Measurements from ENCODE around the gene CCDC197.
A peak's percentile ranks its signal among the peaks of the same experiment; 100 is the strongest.

Gene CCDC197

DNA sequence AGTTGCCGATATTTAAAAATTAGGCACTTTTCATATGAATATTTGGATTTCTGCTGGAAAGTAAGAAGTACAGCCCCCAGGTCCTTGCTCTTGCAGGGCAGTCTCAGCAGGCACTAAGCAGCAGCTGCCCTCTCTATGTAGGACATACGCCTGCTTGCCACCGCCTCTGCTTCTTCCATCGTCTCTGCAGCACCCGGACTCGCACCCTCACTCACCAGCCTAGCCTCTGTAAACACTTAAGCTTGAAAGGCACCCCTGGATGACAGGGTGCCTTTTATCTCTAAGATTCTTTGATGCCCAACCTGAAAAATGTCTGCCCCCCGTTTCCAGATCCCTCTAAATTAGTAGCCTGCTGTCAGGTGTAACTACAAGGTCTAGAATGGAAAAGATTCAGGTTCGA lies 48.0 kb downstream of the CCDC197 start:
- no peak for DNase-seq

DNA sequence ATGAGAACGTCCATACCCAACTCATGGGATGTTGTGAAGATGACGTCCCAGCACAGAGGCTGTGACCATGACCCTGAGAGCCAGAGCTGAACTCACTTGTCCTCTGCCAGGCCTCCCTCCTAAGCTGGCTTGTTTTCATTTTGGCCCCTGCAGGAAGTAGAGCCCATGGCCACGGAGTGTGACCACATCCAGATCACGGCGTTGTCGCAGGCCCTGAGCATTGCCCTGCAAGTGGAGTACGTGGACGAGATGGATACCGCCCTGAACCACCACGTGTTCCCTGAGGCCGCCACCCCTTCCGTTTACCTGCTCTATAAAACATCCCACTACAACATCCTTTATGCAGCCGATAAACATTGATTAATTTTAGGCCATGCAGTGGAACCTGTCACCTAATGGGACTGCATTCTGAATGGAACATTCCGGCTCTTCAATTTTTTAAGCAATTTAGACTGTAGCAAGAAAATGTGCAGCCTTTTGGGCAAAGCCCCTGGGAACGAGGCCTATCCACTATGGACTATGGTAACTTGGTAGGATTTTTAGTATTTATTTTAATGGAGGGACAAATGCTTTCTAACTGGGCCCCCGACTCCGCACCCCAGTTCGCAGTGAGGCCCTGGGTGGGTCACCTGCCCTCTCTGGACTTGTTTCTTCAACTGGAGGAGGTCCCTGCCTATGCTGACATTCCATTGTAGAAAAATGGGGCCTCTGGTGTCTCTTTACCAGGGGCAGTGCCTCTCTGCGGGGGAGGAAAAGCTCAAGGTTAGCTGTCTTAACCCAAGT lies 48.7 kb downstream of the CCDC197 start:
- no peak for DNase-seq

DNA sequence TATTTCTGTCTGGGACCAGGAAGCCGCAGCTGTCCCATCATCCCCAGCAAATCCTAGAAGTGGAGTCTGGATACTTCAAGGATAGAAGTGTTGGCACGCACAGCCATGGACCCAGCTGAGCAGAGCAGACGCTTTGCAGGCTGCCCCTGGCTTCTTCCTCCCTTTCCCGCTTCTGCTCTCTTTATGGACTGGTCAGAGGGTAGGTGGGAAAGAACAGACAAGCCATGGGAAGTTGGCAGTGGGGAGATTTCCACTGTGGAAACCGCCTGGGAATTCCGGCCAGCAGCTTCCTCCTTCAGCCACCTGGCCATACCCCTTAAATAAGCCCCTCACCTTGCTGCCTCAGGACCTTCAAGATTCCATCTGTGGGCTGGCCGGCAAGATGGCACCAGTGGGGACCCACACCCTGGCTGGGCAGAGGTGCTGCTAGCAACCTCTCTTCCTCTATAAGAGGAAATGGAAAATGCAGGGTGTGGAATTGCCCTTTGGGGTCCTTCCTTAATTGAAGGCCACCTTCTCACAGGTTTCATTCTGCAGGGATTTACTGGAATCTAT lies 49.7 kb downstream of the CCDC197 start:
- DNase-seq = no peak

DNA sequence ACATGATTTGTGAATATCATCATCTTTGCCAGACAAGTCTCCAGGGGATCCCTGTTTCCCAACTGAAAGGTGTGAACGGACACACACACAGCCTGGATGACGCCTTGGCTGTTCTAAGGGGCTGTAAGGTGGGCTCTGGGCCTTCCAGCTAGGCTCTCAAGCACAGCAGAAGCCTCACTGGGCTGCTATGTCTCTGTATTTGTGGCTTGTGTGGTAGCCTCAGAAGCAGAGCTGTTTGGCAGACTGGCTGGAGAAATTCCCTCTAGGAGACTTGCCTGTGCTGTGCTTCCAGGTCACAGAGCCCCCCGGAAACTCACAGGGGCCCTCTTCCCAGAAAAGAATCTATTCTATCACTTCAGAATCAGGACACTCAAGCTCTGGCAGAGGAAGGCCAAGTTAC lies 50.5 kb downstream of the CCDC197 start:
- no peak for DNase-seq

DNA sequence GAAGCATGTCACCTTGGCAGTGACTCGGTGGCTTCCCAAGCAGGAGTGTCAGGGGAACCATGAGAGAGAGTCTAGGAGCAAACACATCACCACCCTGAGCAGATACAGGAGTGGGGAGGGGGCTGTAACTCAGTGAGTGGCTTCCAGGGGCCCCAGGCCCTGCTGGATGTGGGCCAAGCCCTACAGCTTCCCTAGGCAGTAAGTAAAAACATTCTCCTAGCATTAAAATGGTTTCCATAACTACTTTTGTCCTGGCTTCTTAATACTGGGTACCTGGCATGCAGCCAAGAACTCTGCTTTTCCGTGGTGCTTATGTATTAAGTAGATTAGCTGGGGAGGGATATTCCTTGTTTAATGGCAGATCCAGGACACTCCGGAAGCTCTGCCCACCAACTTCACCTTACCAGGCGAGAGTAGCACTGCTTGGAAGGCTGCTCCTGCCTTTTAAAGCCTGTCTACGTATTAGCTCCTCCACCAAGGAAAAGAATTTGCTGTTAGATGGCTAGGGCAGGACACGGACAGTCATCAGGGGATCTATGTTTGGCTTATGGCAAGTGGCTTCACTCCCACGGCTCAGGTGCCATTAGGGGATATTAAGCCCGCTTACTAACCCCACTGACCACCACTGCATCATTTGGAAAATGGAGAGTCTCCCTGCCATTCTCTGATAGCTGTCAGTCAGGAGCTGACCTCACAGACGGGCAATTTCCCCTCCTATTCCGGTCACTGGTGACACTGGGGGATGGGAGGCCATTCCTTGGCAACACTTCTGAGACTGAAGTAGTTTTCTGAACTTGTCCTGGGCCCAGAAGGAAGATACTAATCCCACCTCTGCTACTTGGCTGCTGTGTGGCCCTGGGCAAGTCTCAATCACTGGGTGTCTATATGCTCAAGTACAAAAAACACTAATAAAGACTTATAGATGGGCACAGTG lies 51.9 kb downstream of the CCDC197 start:
- DNase-seq = no peak

DNA sequence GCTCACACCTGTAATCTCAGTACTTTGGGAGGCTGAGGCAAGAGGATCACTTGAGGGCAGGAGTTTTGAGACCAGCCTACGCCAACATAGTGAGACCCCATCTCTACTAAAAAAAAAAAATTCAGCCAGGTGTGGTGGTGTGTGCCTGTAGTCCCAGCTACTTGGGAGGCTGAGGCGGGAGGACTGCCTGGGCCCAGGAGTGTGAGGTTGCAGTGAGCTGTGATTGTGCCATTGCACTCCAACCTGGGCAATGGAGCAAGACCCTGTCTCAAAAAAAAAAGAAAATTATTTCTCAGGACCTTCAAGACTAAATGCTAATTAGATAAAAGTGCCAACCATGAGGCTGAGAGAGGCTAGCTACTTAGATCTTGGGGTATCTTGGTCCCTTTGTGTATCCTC lies 52.5 kb downstream of the CCDC197 start:
- DNase-seq = no peak

DNA sequence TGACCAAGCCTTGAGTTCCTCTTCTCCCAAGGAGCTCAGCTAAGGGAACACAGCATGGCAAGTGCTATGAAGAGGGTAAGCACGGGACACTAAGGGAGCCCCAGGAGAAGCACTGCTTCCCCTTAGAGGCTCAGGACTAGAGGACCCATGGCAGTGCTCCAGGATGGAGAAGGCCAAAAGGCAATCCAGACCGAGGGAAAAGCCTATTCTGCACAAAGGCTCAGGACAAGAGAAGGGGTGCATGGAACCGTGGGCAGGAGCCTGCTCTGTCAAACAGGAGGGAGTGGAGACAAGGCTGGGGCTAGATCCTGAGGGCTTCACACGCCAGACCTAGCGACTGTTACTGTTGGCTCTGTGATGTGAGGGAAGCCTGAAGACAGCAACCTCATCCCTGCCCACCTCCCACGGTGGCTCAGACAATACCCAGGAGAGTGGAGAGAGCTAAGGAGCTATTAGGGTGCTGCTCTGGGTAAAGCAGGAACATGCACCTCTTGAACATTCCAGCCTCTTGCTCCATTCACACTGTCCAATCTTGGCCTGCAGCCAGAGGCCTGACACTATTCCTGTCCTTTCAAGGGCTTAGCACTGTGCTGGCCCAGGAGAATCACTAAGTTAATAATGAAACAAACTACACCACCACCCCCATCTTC lies 53.3 kb downstream of the CCDC197 start:
- no peak for DNase-seq

DNA sequence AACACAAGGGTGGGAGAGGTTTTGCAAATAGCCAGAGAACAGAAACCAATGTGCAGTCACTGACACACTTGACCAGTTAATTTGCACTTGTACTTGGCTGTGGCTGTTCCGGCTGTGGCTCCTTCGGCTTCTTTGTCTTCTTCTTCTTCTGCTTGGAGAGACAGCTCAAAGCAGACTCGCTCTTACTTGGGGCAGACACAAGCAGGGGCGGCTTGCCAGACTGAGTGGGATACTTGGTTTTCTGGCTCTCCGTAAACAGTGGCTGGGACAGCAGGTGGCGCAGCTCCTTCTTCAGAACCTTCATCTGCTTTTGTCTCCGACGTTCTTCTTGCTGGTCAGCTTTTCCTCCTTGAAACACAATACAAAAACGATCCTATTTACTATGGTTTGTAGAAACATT lies 54.0 kb downstream of the CCDC197 start:
- peak in 1 of 2 experiments; percentile 12 for DNase-seq

DNA sequence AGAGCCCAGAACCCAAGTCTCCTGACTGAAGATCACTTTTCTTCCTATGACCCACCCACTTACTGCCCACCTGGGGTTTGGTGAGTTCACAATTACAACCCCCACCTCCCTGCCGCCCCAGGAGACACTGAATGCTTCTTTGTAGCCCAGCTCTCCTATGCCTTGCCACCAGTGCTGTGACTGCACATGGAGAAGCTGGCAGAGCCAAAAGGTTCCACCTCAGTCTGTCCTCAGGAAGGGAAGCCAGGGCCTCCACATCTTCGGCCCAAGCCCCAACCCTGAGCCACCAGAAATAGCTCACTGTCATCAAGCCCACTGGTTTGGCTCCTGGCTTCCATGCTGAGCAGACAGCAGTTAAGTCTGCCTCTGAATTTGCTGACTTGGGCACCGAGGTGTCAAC lies 54.7 kb downstream of the CCDC197 start:
- no peak for DNase-seq

DNA sequence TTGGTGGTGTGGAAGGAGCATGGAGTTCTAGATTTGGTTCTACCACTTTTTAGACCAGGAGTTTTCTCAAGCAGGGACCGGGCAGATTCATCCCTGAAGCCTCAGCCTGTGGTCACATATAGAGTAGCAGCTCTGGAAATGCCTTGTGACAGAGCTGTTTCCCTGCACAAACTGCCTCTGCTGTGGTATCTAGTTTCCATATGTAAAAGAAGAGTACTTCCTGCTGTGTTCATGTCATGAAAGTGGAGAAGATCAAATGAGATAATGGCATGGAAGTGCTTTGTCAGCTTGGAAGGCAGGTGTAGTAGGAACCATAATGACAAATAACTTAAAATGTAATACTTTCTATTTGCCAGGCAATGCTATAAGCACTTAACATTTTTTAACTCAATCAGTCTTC lies 55.1 kb downstream of the CCDC197 start:
- no peak for DNase-seq

DNA sequence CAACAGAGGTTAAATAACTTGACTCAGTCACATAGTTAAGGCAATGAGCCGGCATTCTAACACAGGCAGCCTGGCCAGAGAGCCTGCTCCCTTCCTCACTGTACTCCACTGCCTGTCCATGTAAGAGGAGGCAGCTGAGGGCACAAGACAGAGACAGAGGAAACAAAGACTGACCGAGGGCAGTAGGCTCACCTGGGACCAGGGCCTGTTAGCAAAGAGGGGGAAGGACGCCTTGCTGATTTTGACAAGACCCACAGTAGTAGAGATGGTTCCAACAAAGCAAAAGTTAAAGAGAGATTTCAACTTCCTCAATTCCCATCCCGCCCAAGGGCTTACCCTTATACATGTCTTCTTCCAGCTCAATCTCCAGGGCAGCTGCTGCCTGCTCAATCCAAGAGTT lies 55.6 kb downstream of the CCDC197 start:
- DNase-seq = no peak

DNA sequence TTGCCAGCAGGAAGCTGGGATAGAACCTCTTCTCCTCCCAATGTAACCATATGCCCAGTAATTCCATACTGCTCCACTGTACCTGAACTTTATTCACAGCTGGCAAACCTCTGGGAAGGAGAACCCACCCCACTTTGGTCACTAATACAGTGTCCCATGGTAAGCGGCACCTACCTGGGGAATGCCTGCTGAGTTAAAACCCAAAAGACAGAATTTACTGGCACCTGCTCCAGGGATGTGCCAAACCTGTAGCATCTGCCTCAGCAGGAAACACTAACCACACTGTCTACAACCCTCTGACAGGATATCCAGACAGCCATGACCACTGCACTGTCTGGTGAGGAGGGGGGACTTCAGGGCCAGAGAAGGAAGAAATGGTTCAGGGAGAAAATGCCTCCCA lies 57.3 kb downstream of the CCDC197 start:
- DNase-seq = no peak

DNA sequence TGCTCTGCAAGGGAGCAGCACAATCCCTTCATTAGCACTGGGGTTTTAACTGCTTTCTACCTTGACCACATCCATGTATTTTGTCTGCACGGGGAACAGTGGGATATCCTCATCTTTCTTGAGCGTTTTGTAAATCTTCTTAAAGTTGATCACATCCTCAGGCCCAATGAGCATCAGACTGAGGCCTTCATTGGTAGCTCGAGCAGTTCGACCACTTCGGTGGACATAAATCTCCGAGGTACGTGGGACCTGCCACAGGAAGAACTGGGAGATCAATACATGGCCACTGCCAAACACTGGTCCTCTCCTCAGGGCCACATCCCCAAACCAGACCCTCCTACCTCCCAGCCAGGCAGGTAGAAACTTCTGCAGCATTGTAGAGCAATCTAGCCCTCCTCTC lies 57.8 kb downstream of the CCDC197 start:
- DNase-seq = no peak

DNA sequence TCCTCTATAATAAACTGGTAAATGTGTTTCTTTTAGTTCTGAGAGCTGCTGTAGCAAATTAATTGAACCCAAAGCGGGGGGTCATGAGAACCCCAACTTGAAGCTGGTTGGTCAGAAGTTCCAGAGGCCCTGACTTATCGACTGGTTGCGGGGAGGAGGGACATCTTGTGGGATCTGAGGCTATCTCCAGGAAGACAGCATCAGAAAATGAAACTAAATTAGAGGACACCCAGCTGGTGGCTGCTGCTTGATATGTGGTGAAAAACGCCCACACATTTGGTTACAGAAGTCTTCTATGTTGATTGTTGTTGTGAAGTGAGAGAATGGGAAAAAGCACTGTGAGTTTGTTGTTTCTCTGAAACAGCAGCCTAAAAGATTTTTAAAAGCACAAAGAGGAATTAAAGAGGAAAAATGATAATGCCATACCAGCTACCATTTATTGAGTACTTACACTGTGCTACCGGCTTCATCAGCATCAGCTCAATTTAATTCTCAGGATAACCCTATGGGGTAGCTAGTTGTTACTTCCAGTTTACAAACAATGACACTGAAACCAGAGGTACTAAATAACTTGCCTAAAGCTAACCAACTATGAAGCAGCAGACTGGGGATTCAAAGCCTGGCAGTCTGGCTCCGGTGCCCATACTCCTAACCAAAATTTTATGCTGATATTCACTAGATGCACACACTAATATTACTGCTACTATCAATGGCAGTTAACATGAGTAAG lies 59.6 kb downstream of the CCDC197 start:
- DNase-seq = no peak

DNA sequence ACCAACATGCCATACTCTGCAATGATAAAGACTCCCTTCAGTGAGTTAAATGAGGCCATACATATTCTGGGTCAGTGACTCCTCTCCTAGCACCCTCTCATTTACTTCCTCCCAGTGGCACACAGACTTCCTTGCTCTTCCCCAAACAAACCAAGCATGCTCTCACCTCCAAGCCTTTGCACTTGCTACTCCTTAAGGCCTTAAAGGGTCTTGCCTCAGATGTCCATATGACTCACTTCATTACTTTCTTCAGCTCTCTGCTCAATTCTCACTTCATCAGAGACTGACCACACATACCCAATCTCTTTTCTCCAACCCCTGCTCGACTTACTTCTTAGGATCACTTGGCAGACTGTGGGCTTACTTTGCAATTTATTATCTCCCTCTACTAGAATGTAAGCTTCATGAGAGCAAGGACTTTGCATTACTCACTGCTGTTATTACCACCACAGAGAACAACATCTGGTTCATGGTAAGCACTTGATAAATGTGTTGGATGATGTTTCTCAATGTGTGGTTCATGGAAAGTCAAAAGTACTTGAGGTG lies 61.1 kb downstream of the CCDC197 start:
- no peak for DNase-seq
